HepG2 (cell line): ENCODE data around the gene SPATA21. TPM values are rescaled to one million over a fixed set of nuclear protein-coding genes. Genes with fewer than 3 reads are reported as not detected.

Source experiments
- CHD2 ChIP-seq: IDR thresholded peaks from 2 replicates; pipeline ENCODE4 v1.6.1; 2011; ENCODE audit warnings: low read depth, low read length, improper control_type of control experiment
- GLMP ChIP-seq: sonication (generic); formaldehyde crosslinking; IDR thresholded peaks from 2 replicates; pipeline ENCODE4 v1.9.0; 2021; ENCODE audit warnings: missing genetic modification reagents, mild to moderate bottlenecking, borderline replicate concordance
- KMT2B ChIP-seq: IDR thresholded peaks from 2 replicates; pipeline ENCODE4 v1.6.1; 2016; ENCODE audit warnings: missing genetic modification reagents, missing compliant biosample characterization
- NCOA2 ChIP-seq: sonication (generic); formaldehyde crosslinking; IDR thresholded peaks from 2 replicates; pipeline ENCODE4 v1.8.0; 2022; ENCODE audit warnings: inconsistent platforms
- NKX3-1 ChIP-seq: sonication (generic); formaldehyde crosslinking; IDR thresholded peaks from 2 replicates; pipeline ENCODE4 v1.5.0; 2020; ENCODE audit warnings: missing genetic modification reagents
- PHF5A ChIP-seq: IDR thresholded peaks from one replicate; pipeline ENCODE4 v1.6.1; 2018; ENCODE audit warnings: low read depth, missing genetic modification reagents; ENCODE audit not compliant: unreplicated experiment
- SIX1 ChIP-seq: sonication (generic); formaldehyde crosslinking; IDR thresholded peaks from 2 replicates; pipeline ENCODE4 v1.4.0; 2020; ENCODE audit warnings: missing genetic modification reagents, borderline replicate concordance
- ZBTB14 ChIP-seq: sonication (generic); formaldehyde crosslinking; IDR thresholded peaks from 2 replicates; pipeline ENCODE4 v1.4.0; 2020; ENCODE audit warnings: missing genetic modification reagents
- ZFP62 ChIP-seq: sonication (generic); formaldehyde crosslinking; IDR thresholded peaks from 2 replicates; pipeline ENCODE4 v1.4.0; 2020; ENCODE audit warnings: missing genetic modification reagents
- ZFX ChIP-seq: sonication (generic); formaldehyde crosslinking; IDR thresholded peaks from 2 replicates; pipeline ENCODE4 v1.4.0; 2020; ENCODE audit warnings: mild to moderate bottlenecking, low read depth, missing genetic modification reagents, moderate library complexity
- polyA plus RNA-seq, 8 experiments: library from polyadenylated mRNA; depleted of rRNA in 3 of 8; stranded (reverse) in 7 of 8; unstranded in 1 of 8; fragments of >200 nt; fragmentation: Illumina TruSeq in 4 of 8; extraction: Trizol in 4 of 8; gene quantifications; 2 replicates each; pipeline versions ENCODE4 v1.2.1 to v1.2.3, GENCODE V29; 2011 to 2016; ENCODE audit warnings: low read depth in 4 of 8, missing spikeins in 1 of 8, mixed read lengths in 1 of 8; ENCODE audit not compliant: insufficient read depth in 1 of 8
- total RNA-seq, 5 experiments: library from RNA; depleted of rRNA; stranded (reverse); fragments of >200 nt; fragmentation: Illumina TruSeq; extraction: Trizol; gene quantifications; 2 replicates each; pipeline ENCODE4 v1.2.3, GENCODE V29; 2016; ENCODE audit warnings: low read depth in 1 of 5
- TF ChIP-seq, protein P1 (sequence below), 2 experiments: sonication (generic) in 1 of 2; formaldehyde crosslinking in 1 of 2; IDR thresholded peaks; 2 replicates each; pipeline versions ENCODE4 v1.4.0 to v1.6.1; 2016 to 2020; ENCODE audit warnings: borderline replicate concordance in 1 of 2, low read depth in 1 of 2, mild to moderate bottlenecking in 1 of 2, missing genetic modification reagents in 1 of 2
- TF ChIP-seq, protein P2 (sequence below): sonication (generic); formaldehyde crosslinking; conservative IDR thresholded peaks from 2 replicates; pipeline ENCODE4 v1.4.0; 2020; ENCODE audit warnings: missing genetic modification reagents
- TF ChIP-seq, protein P3 (sequence below): sonication (generic); formaldehyde crosslinking; IDR thresholded peaks from 2 replicates; pipeline ENCODE4 v1.4.0; 2020; ENCODE audit warnings: mild to moderate bottlenecking, missing genetic modification reagents

Gene SPATA21
- total and polyA plus RNA-seq, 2 of the 13 experiments (the other 11 are each of a cell fraction or from before 2014, with no cell fraction given), result 0.80 to 1.4 TPM

DNA sequence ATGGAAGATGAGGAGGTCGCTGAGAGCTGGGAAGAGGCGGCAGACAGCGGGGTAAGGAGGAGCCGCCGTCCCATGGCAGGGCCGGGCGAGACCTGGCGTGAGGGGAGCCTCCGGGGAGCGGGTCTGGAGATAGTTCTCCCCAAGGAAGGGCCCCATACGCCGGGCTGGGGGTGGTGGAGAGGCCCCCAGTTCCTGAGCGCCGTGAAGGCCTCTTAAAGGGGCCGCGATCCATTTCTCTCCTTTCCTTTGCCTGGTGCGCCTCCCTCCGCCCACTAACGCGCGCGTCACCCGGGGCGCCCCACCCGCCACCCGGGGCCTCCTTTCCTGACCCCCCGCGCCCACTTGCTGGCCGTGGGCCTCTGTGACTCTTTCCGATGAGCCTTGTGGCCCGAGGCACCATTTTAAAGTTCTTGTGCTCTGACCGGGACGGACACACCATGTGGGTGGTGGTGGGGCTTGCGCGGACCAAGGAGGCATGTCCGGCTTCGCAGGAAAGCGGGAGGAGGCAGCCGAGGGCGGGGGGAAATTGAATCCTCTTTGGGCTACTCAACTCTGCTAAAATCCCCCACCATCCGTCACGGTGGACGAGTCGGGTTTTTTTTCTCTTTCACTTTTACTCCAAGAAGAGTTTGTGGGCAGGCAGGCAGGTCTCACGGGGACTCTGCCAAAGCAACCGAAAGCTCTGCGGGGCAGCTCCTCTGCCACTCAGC lies 69.8 kb downstream of the SPATA21 start (continued):
- TF ChIP-seq ZFX (CRISPR knock-in tag) (peak; percentile 99), SIX1 (CRISPR knock-in tag) (0 out of 2 replicates have a peak, but pooled peaks have one; percentile 14), GLMP (CRISPR knock-in tag) (no peak), NKX3-1 (CRISPR knock-in tag) (peak; percentile 94), CHD2 (no peak), NCOA2 (no peak; the same call in 1 of the 2 replicates), KMT2B (peak; percentile 62; the same call in 1 of the 2 replicates), ZBTB14 (CRISPR knock-in tag) (0 out of 2 replicates have a peak, but pooled peaks have one; percentile 70), ZFP62 (CRISPR knock-in tag) (no peak), PHF5A (CRISPR knock-in tag) (no peak)
- TF ChIP-seq, protein P1, sequence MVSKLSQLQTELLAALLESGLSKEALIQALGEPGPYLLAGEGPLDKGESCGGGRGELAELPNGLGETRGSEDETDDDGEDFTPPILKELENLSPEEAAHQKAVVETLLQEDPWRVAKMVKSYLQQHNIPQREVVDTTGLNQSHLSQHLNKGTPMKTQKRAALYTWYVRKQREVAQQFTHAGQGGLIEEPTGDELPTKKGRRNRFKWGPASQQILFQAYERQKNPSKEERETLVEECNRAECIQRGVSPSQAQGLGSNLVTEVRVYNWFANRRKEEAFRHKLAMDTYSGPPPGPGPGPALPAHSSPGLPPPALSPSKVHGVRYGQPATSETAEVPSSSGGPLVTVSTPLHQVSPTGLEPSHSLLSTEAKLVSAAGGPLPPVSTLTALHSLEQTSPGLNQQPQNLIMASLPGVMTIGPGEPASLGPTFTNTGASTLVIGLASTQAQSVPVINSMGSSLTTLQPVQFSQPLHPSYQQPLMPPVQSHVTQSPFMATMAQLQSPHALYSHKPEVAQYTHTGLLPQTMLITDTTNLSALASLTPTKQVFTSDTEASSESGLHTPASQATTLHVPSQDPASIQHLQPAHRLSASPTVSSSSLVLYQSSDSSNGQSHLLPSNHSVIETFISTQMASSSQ (IDR thresholded peaks at IDR 0.05; ENCODE audit: low read depth), result no peak
- TF ChIP-seq, protein P1 (CRISPR knock-in tag; IDR thresholded peaks at IDR 0.05; ENCODE audit: borderline replicate concordance), result no peak
- TF ChIP-seq, protein P2, sequence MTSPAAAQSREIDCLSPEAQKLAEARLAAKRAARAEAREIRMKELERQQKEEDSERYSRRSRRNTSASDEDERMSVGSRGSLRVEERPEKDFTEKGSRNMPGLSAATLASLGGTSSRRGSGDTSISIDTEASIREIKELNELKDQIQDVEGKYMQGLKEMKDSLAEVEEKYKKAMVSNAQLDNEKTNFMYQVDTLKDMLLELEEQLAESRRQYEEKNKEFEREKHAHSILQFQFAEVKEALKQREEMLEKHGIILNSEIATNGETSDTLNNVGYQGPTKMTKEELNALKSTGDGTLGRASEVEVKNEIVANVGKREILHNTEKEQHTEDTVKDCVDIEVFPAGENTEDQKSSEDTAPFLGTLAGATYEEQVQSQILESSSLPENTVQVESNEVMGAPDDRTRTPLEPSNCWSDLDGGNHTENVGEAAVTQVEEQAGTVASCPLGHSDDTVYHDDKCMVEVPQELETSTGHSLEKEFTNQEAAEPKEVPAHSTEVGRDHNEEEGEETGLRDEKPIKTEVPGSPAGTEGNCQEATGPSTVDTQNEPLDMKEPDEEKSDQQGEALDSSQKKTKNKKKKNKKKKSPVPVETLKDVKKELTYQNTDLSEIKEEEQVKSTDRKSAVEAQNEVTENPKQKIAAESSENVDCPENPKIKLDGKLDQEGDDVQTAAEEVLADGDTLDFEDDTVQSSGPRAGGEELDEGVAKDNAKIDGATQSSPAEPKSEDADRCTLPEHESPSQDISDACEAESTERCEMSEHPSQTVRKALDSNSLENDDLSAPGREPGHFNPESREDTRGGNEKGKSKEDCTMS (CRISPR knock-in tag), result 0 out of 2 replicates have a peak, but pooled peaks have one; percentile 42
- TF ChIP-seq, protein P3, sequence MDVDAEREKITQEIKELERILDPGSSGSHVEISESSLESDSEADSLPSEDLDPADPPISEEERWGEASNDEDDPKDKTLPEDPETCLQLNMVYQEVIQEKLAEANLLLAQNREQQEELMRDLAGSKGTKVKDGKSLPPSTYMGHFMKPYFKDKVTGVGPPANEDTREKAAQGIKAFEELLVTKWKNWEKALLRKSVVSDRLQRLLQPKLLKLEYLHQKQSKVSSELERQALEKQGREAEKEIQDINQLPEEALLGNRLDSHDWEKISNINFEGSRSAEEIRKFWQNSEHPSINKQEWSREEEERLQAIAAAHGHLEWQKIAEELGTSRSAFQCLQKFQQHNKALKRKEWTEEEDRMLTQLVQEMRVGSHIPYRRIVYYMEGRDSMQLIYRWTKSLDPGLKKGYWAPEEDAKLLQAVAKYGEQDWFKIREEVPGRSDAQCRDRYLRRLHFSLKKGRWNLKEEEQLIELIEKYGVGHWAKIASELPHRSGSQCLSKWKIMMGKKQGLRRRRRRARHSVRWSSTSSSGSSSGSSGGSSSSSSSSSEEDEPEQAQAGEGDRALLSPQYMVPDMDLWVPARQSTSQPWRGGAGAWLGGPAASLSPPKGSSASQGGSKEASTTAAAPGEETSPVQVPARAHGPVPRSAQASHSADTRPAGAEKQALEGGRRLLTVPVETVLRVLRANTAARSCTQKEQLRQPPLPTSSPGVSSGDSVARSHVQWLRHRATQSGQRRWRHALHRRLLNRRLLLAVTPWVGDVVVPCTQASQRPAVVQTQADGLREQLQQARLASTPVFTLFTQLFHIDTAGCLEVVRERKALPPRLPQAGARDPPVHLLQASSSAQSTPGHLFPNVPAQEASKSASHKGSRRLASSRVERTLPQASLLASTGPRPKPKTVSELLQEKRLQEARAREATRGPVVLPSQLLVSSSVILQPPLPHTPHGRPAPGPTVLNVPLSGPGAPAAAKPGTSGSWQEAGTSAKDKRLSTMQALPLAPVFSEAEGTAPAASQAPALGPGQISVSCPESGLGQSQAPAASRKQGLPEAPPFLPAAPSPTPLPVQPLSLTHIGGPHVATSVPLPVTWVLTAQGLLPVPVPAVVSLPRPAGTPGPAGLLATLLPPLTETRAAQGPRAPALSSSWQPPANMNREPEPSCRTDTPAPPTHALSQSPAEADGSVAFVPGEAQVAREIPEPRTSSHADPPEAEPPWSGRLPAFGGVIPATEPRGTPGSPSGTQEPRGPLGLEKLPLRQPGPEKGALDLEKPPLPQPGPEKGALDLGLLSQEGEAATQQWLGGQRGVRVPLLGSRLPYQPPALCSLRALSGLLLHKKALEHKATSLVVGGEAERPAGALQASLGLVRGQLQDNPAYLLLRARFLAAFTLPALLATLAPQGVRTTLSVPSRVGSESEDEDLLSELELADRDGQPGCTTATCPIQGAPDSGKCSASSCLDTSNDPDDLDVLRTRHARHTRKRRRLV (CRISPR knock-in tag), result 0 out of 2 replicates have a peak, but pooled peaks have one; percentile 53
